ENCODE data around the gene ADSS1.

Gene ADSS1

GRCh38 chr14:104687601-104688504 lies 36.2 kb upstream of the ADSS1 start:
- DNase-seq (ENCODE audit: low spot score), result peak; percentile 62

GRCh38 chr14:104688505-104689108 lies 35.4 kb upstream of the ADSS1 start:
- no peak for DNase-seq (ENCODE audit: low spot score)

GRCh38 chr14:104689109-104689880 lies 34.7 kb upstream of the ADSS1 start, which contains the start of gene INF2:
Gene INF2 (plus strand): TSS chr14:104689618. CDS start chr14:104701366, 11,748 bp downstream.
- DNase-seq (ENCODE audit: low spot score), result peak; percentile 95

- DNase-seq (ENCODE audit: low spot score), result peak; percentile 53
These were observed 33.9 kb upstream of the ADSS1 start for GRCh38 chr14:104689881-104690711.

GRCh38 chr14:104690861-104691455 lies 33.1 kb upstream of the ADSS1 start:
- DNase-seq (ENCODE audit: low spot score), result no peak

GRCh38 chr14:104691546-104692260 lies 32.3 kb upstream of the ADSS1 start:
- no peak for DNase-seq (ENCODE audit: low spot score)

- DNase-seq (ENCODE audit: low spot score), result no peak
These were observed 31.6 kb upstream of the ADSS1 start for GRCh38 chr14:104692261-104692938.

- no peak for DNase-seq (ENCODE audit: low spot score)
These were observed 31.1 kb upstream of the ADSS1 start for GRCh38 chr14:104692939-104693315.

GRCh38 chr14:104693482-104694431 lies 30.3 kb upstream of the ADSS1 start:
- no peak for DNase-seq (ENCODE audit: low spot score)

GRCh38 chr14:104694475-104694950 lies 29.5 kb upstream of the ADSS1 start:
- DNase-seq (ENCODE audit: low spot score), result no peak

- DNase-seq (ENCODE audit: low spot score), result no peak
These were observed 28.9 kb upstream of the ADSS1 start for GRCh38 chr14:104694991-104695659.

GRCh38 chr14:104695660-104696000 lies 28.4 kb upstream of the ADSS1 start:
- no peak for DNase-seq (ENCODE audit: low spot score)

- DNase-seq (ENCODE audit: low spot score), result no peak
These were observed 27.2 kb upstream of the ADSS1 start for GRCh38 chr14:104696671-104697316.

GRCh38 chr14:104697317-104697703 lies 26.7 kb upstream of the ADSS1 start:
- DNase-seq (ENCODE audit: low spot score), result no peak

GRCh38 chr14:104697892-104698583 lies 26.0 kb upstream of the ADSS1 start:
- DNase-seq (ENCODE audit: low spot score), result peak; percentile 81

- no peak for DNase-seq (ENCODE audit: low spot score)
These were observed 25.2 kb upstream of the ADSS1 start for GRCh38 chr14:104698688-104699425.

- DNase-seq (ENCODE audit: low spot score), result no peak
These were observed 24.6 kb upstream of the ADSS1 start for GRCh38 chr14:104699426-104699748.

All from AG20443 (cell line).